CD4-positive, alpha-beta T cell (primary cell): ENCODE results near the gene CBFA2T3. TPM values are rescaled to one million over a fixed set of nuclear protein-coding genes. Genes with fewer than 3 reads are reported as not detected.
A peak's percentile ranks its signal among the peaks of the same experiment; 100 is the strongest.

ENCODE experiments used
- ATAC-seq: fragments of 200-7000 bp; cut with Tn5 transposase; one replicate; pipeline ENCODE4 v1.10.0; 2022; ENCODE audit warnings: mild to moderate bottlenecking; ENCODE audit not compliant: poor library complexity
- CTCF ChIA-PET: fragments of 350-600 bp; sonication (Branson Sonifier 250); formaldehyde crosslinking; loops from one replicate; lab custom pipeline; 2021; ENCODE audit warnings: antibody characterized with exemption, inconsistent platforms; lab: Charles Lee
- POLR2A ChIA-PET: fragments of 350-600 bp; sonication (Branson Sonifier 250); formaldehyde crosslinking; loops from one replicate; lab custom pipeline; 2021; ENCODE audit warnings: antibody characterized with exemption, inconsistent platforms; lab: Charles Lee
- DNase-seq, 14 experiments: peaks; one replicate each; pipeline ENCODE4 v3.0.0-alpha.2; 2013 to 2020; ENCODE audit warnings: mixed read lengths in 2 of 14
- H3K27ac ChIP-seq, 2 donors: one replicate each; pipeline versions ENCODE4 v1.5.1 to v1.7.0; 2013; ENCODE audit warnings: low read length in 2 of 2, low read depth in 1 of 2, mild to moderate bottlenecking in 1 of 2
- H3K27me3 ChIP-seq, 2 experiments: 1 replicate in 1 of 2; 2 replicates in 1 of 2; pipeline versions ENCODE4 v1.6.1 to v1.7.0; 2013; ENCODE audit warnings: low read length in 2 of 2, control low read depth in 1 of 2, mild to moderate bottlenecking in 1 of 2, moderate library complexity in 1 of 2; ENCODE audit not compliant: insufficient read depth in 2 of 2, control insufficient read depth in 1 of 2
- H3K36me3 ChIP-seq: one replicate; pipeline ENCODE4 v1.6.1; 2013; ENCODE audit warnings: low read length, control low read depth; ENCODE audit not compliant: insufficient read depth
- H3K4me1 ChIP-seq: one replicate; pipeline ENCODE4 v1.6.1; 2013; ENCODE audit warnings: low read length, control low read depth; ENCODE audit not compliant: insufficient read depth
- H3K4me3 ChIP-seq: one replicate; pipeline ENCODE4 v1.5.1; 2013; ENCODE audit warnings: mild to moderate bottlenecking, low read length, moderate library complexity
- H3K9me3 ChIP-seq, 2 experiments: 1 replicate in 1 of 2; 2 replicates in 1 of 2; pipeline versions ENCODE4 v1.6.1 to v1.7.0; 2013; ENCODE audit warnings: low read length in 2 of 2, mild to moderate bottlenecking in 2 of 2, control low read depth in 1 of 2, moderate library complexity in 1 of 2; ENCODE audit not compliant: control insufficient read depth in 1 of 2, insufficient read depth in 1 of 2
- H3K27ac Mint-ChIP-seq: one replicate; pipeline ENCODE4 v1.8.0; 2020; ENCODE audit warnings: mixed read lengths
- H3K27me3 Mint-ChIP-seq: one replicate; pipeline ENCODE4 v1.8.0; 2021; ENCODE audit warnings: mixed read lengths
- H3K36me3 Mint-ChIP-seq: one replicate; pipeline ENCODE4 v1.8.0; 2021; ENCODE audit warnings: low read depth, mixed read lengths
- H3K4me1 Mint-ChIP-seq: one replicate; pipeline ENCODE4 v1.8.0; 2021; ENCODE audit warnings: low read depth, mixed read lengths
- H3K4me3 Mint-ChIP-seq: one replicate; pipeline ENCODE4 v1.8.0; 2020; ENCODE audit warnings: mild to moderate bottlenecking, mixed read lengths
- H3K9me3 Mint-ChIP-seq: one replicate; pipeline ENCODE4 v1.8.0; 2020; ENCODE audit warnings: mixed read lengths
- intact Hi-C, 2 experiments: fragments of 100-400 bp; cut with DNase I in 1 of 2; cut with micrococcal nuclease in 1 of 2; formaldehyde crosslinking; loops; one replicate each; pipeline versions ENCODE4 v1.15.1 to v1.9.0; 2023 to 2025; cut with DNase I, micrococcal nuclease
- total RNA-seq, 174 experiments: library from RNA in 2 of 174; stranded (reverse) in 2 of 174; gene quantifications; one replicate each; pipeline ENCODE4 v1.2.3 and lab custom pipeline; 2021 to 2026
- TF ChIP-seq, protein P1 (sequence below): fragments of 200-600 bp; IDR thresholded peaks from one replicate; pipeline ENCODE4 v1.8.0; 2022; ENCODE audit warnings: antibody characterized with exemption, mild to moderate bottlenecking

The CBFA2T3 gene
- total RNA-seq, 2 experiments from 2014 or later = 0.80 to 1.6 TPM

DNA sequence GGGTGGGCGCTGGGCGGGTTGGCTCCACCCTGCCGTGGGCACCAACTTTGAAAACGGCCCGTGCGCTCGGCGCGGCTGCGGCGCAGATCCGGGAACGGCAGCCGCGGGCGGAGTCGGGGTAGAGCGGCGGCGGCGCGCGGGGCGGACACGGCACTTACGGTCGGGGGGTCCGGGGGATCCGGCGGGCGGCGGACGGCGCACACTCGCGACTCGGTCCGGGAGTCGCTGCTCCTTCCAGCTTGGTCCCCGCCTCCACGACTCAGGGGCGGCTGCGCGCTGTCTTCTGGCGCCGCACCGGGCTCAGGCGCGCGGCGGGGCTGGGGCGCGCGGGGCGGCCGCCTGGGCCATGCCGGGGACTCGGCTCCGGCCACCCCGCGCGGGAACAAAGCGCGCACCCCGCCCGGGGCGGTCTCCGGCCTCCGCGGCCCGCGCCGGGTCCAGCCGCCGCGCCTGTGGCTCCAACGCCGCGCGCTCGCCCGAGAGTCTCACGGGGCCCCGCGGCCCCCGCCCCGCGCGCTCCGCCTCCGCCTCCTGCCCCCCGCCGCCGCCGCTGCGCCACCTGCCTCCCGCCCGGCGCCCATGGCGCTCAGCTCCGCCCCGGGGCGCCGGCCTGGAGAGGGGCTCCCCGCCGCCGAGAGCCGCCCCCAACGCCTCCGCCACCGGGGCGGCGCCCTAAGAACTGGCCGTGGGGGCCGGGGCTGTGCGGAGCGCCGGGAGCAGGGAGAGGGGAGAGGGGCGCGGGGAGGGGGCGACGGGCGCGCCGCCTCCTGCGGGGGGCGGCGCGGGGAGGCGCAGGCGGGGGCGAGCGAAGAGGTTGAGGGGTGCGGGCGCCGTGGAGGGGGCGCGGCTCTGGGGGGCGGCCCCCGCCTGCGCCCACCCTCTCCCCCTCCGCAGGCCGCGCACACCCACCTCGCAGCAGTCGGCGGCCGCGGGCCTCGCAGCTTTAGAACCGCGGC is 35.9 kb downstream of the CBFA2T3 start:
- Mint-ChIP-seq H3K4me3 (no peak overlapping the region), H3K27ac (no peak overlapping the region), H3K4me1 (peaks cover 8% of the 10 kb centered on the region), H3K9me3 (no peaks in the 10 kb centered on the region), H3K36me3 (no peaks in the 10 kb centered on the region), H3K27me3 (peaks cover 58% of the 10 kb centered on the region)
- peaks cover 55 to 63% of the 10 kb centered on the region in 2 experiments for H3K27me3 ChIP-seq
- POLR2A ChIA-PET = interaction anchor here (0.6 kb wide), 1 partner anchor 156 kb away, joined by 3 read pairs; no protein-coding TSS in a partner anchor
- H3K4me3 ChIP-seq = peak overlapping the region; percentile 33
- intact Hi-C loops = loop anchor here (5.0 kb wide), 2 partner anchors 124 to 204 kb away; no protein-coding TSS in a partner anchor
- CTCF ChIA-PET = no interaction called here
- H3K36me3 ChIP-seq = no peaks in the 10 kb centered on the region
- DNase-seq = peak in 6 of 14 experiments; percentile 9 to 63 (median 25)
- TF ChIP-seq, protein P1, sequence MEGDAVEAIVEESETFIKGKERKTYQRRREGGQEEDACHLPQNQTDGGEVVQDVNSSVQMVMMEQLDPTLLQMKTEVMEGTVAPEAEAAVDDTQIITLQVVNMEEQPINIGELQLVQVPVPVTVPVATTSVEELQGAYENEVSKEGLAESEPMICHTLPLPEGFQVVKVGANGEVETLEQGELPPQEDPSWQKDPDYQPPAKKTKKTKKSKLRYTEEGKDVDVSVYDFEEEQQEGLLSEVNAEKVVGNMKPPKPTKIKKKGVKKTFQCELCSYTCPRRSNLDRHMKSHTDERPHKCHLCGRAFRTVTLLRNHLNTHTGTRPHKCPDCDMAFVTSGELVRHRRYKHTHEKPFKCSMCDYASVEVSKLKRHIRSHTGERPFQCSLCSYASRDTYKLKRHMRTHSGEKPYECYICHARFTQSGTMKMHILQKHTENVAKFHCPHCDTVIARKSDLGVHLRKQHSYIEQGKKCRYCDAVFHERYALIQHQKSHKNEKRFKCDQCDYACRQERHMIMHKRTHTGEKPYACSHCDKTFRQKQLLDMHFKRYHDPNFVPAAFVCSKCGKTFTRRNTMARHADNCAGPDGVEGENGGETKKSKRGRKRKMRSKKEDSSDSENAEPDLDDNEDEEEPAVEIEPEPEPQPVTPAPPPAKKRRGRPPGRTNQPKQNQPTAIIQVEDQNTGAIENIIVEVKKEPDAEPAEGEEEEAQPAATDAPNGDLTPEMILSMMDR = no peak
- ATAC-seq = peak; percentile 52
- peaks cover 45% of the 10 kb centered on the region for H3K4me1 ChIP-seq
- peaks cover 0 to 36% of the 10 kb centered on the region in 2 experiments for H3K9me3 ChIP-seq
- H3K27ac ChIP-seq = no peak overlapping the region

DNA sequence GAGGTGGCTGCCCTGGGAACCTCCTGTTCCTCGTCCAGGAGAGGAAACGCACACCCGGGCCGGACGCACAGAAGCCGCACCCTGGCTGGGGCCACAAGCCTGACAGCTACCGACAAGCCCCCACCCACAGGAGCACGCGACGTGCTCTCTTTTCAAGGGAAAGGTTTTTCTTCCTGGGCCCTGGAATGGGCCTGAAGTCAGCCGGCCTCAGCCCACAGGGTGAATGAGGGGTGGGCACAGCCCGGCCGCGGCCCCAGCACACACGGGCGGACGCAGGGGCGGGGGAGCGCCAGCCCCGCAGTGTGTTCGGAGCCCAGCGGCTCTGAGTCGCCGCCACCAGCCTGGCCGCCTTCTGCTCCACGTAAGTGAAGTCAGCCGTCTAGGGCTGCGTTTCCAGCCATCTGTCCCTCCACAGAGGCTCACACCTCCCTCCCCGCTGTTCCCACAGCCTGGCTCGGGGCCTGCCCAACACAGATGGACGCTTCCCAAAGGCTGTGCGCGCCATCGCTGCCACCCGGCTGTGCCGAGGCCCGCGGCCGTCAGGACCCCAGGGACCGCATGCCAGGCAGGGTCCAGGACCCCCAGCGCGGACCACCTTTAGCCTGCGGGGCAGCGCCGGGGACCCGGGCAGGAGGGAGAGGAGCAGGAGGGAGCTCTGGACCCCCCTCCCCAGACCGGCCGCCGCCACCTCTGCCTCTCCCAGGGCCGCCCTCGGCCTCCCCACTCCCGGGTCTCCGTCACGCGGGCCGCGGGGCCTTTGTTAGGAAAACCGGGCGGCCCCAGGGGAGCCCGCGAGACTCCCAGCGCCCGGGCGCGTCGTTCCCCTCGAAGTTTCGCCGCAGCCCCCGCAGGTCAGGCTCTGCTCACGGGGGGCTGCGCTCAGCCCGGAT is 36.8 kb downstream of the CBFA2T3 start:
- H3K4me3 ChIP-seq = peak overlapping the region; percentile 33
- CTCF ChIA-PET = no interaction called here
- H3K36me3 ChIP-seq = no peaks in the 10 kb centered on the region
- TF ChIP-seq, protein P1 = no peak
- Mint-ChIP-seq H3K27me3 (peaks cover 52% of the 10 kb centered on the region), H3K4me1 (peaks cover 8% of the 10 kb centered on the region), H3K36me3 (no peaks in the 10 kb centered on the region), H3K4me3 (no peak overlapping the region), H3K27ac (no peak overlapping the region), H3K9me3 (no peaks in the 10 kb centered on the region)
- H3K4me1 ChIP-seq = peaks cover 50% of the 10 kb centered on the region
- H3K9me3 ChIP-seq = peaks cover 0 to 45% of the 10 kb centered on the region in 2 experiments
- intact Hi-C loops = loop anchor here (5.0 kb wide), 3 partner anchors 123 to 203 kb away; no protein-coding TSS in a partner anchor
- peak in 2 of 14 experiments; percentile 13 to 44 for DNase-seq
- H3K27me3 ChIP-seq = peaks cover 62 to 71% of the 10 kb centered on the region in 2 experiments
- POLR2A ChIA-PET = no interaction called here
- ATAC-seq = peak; percentile 14
- no peak overlapping the region for H3K27ac ChIP-seq
